ENCODE data around the gene IFT25. TPM values are rescaled to one million over a fixed set of nuclear protein-coding genes. Genes with fewer than 3 reads are reported as not detected.

The IFT25 gene
- total RNA-seq, 2 donors from 2014 or later, result 34.8 to 56.7 TPM

- Histone ChIP-seq H3K9ac (ENCODE audit: extremely low read depth, low read length, poor library complexity, severe bottlenecking) (no peak overlapping the region), H3K27ac (ENCODE audit: low read depth, low read length) (no peak overlapping the region), H3K4me1 (ENCODE audit: control insufficient read depth, insufficient read depth, low read length) (peaks cover 3% of the 10 kb centered on the region), H3K36me3 (ENCODE audit: control insufficient read depth, insufficient read depth, low read length) (peaks cover 60% of the 10 kb centered on the region), H3K27me3 (ENCODE audit: control insufficient read depth, insufficient read depth, low read length, poor library complexity, severe bottlenecking) (no peaks in the 10 kb centered on the region), H3K4me3 (ENCODE audit: low read length) (no peak overlapping the region), H3K9me3 (ENCODE audit: control insufficient read depth, low read length) (no peaks in the 10 kb centered on the region)
- Mint-ChIP-seq H3K4me3 (no peak overlapping the region), H3K27ac (no peak overlapping the region), H3K4me1 (peaks cover 26% of the 10 kb centered on the region), H3K36me3 (ENCODE audit: low read depth) (peaks cover 39% of the 10 kb centered on the region), H3K27me3 (ENCODE audit: insufficient read depth) (no peaks in the 10 kb centered on the region), H3K9me3 (no peaks in the 10 kb centered on the region)
- peak; percentile 85 for TF ChIP-seq CTCF (conservative IDR thresholded peaks at IDR 0.05)
- no peak for DNase-seq
These were observed 14.3 kb upstream of the IFT25 start for GRCh38 chr1:53959664-53960250.

- peaks cover 37% of the 10 kb centered on the region for H3K36me3 Mint-ChIP-seq (ENCODE audit: low read depth)
- peak; percentile 85 for DNase-seq
These were observed 11.8 kb upstream of the IFT25 start for GRCh38 chr1:53957194-53957818.

More at GRCh38 chr1:53957194-53957818, 11.8 kb upstream of the IFT25 start:
- 53 to 73% methylated on average over 2 to 3 of the region's 3 CpGs for WGBS, 2 experiments (ENCODE audit: insufficient coverage in 1 of 2, insufficient read length in 1 of 2)
- Histone ChIP-seq H3K9ac (ENCODE audit: extremely low read depth, low read length, poor library complexity, severe bottlenecking) (peak overlapping the region; percentile 52), H3K27ac (ENCODE audit: low read depth, low read length) (peak overlapping the region; percentile 18), H3K4me1 (ENCODE audit: control insufficient read depth, insufficient read depth, low read length) (peaks cover 3% of the 10 kb centered on the region), H3K27me3 (ENCODE audit: control insufficient read depth, insufficient read depth, low read length, poor library complexity, severe bottlenecking) (no peaks in the 10 kb centered on the region), H3K4me3 (ENCODE audit: low read length) (peak overlapping the region; percentile 37), H3K36me3 (ENCODE audit: control insufficient read depth, insufficient read depth, low read length) (peaks cover 63% of the 10 kb centered on the region), H3K9me3 (ENCODE audit: control insufficient read depth, low read length) (no peaks in the 10 kb centered on the region)
- H3K9me3 Mint-ChIP-seq, result no peaks in the 10 kb centered on the region
- no peaks in the 10 kb centered on the region for H3K27me3 Mint-ChIP-seq (ENCODE audit: insufficient read depth)
- H3K27ac Mint-ChIP-seq, result peak overlapping the region; percentile 90
- H3K4me3 Mint-ChIP-seq, result peak overlapping the region; percentile 14
- no peak for TF ChIP-seq CTCF (conservative IDR thresholded peaks at IDR 0.05)
- H3K4me1 Mint-ChIP-seq, result peaks cover 17% of the 10 kb centered on the region

Measured in endodermal cell (in vitro differentiated cells).